T-helper 1 cell treated with Interleukin-12 subunit alpha and Interleukin-12 subunit beta and Interleukin-4 antibody, amounts not matched to agents 30 μg/mL and 1 μg/mL, for 36 hours (primary cell): ENCODE measurements around the gene RNASET2.
"Not testable (repeated sequence)": the region's sequence is repeated elsewhere in the genome, so short reads cannot be mapped to it uniquely, and the experiment has no call there.

Source experiments
- H3K27ac Mint-ChIP-seq: one replicate; pipeline ENCODE4 v1.8.0; 2021; ENCODE audit warnings: mild to moderate bottlenecking, mixed read lengths
- H3K27me3 Mint-ChIP-seq: one replicate; pipeline ENCODE4 v1.8.0; 2021; ENCODE audit warnings: low read depth, mixed read lengths
- H3K36me3 Mint-ChIP-seq: one replicate; pipeline ENCODE4 v1.8.0; 2021; ENCODE audit warnings: low read depth, mixed read lengths
- H3K4me1 Mint-ChIP-seq: one replicate; pipeline ENCODE4 v1.8.0; 2021; ENCODE audit warnings: low read depth, mixed read lengths
- H3K4me3 Mint-ChIP-seq: one replicate; pipeline ENCODE4 v1.8.0; 2021; ENCODE audit warnings: mild to moderate bottlenecking, moderate library complexity, mixed read lengths
- H3K9me3 Mint-ChIP-seq: one replicate; pipeline ENCODE4 v1.8.0; 2021; ENCODE audit warnings: mixed read lengths

Gene RNASET2

GRCh38 chr6:166914952-166915351, 41.4 kb downstream of the RNASET2 start:
- peaks cover 11% of the 10 kb centered on the region for H3K4me1 Mint-ChIP-seq
- H3K9me3 Mint-ChIP-seq, H3K27ac Mint-ChIP-seq, H3K4me3 Mint-ChIP-seq, H3K27me3 Mint-ChIP-seq: not testable (repeated sequence)
- H3K36me3 Mint-ChIP-seq, result peaks cover 15% of the 10 kb centered on the region

- H3K27ac Mint-ChIP-seq, result no peak overlapping the region
- no peak overlapping the region for H3K4me3 Mint-ChIP-seq
- no peaks in the 10 kb centered on the region for H3K27me3 Mint-ChIP-seq
- H3K4me1 Mint-ChIP-seq, result peaks cover 36% of the 10 kb centered on the region
- peaks cover 9% of the 10 kb centered on the region for H3K9me3 Mint-ChIP-seq
- peaks cover 19% of the 10 kb centered on the region for H3K36me3 Mint-ChIP-seq
Measured at GRCh38 chr6:166911248-166911677, 45.1 kb downstream of the RNASET2 start.

DNA sequence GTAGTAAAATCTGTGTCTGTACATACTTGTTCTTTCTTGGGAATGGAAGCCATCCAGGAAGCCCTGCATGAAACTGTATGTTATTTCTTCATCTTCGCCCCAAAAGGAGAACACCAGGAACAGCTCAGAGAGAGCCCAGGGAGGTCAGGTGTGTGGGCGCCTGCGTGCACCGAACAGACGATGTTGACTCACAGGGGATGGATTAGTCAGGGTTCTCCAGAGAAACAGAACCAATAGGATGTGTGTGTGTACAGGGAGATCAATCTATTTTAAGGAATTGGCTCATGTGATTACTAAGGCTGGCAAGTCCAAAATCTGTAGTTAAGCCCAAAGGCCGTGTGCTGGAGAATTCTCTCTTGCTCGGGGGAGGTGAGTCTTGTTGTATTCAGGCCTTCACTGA, 45.7 kb downstream of the RNASET2 start:
- Mint-ChIP-seq H3K27me3 (no peaks in the 10 kb centered on the region), H3K4me1 (peaks cover 36% of the 10 kb centered on the region), H3K27ac (peak overlapping the region; percentile 21), H3K36me3 (peaks cover 19% of the 10 kb centered on the region), H3K4me3 (no peak overlapping the region), H3K9me3 (peaks cover 9% of the 10 kb centered on the region)

GRCh38 chr6:166908811-166909210, 47.5 kb downstream of the RNASET2 start:
- Mint-ChIP-seq H3K36me3 (peaks cover 15% of the 10 kb centered on the region), H3K4me1 (peaks cover 36% of the 10 kb centered on the region), H3K4me3 (no peak overlapping the region), H3K9me3 (peaks cover 4% of the 10 kb centered on the region), H3K27ac (no peak overlapping the region), H3K27me3 (no peaks in the 10 kb centered on the region)

DNA sequence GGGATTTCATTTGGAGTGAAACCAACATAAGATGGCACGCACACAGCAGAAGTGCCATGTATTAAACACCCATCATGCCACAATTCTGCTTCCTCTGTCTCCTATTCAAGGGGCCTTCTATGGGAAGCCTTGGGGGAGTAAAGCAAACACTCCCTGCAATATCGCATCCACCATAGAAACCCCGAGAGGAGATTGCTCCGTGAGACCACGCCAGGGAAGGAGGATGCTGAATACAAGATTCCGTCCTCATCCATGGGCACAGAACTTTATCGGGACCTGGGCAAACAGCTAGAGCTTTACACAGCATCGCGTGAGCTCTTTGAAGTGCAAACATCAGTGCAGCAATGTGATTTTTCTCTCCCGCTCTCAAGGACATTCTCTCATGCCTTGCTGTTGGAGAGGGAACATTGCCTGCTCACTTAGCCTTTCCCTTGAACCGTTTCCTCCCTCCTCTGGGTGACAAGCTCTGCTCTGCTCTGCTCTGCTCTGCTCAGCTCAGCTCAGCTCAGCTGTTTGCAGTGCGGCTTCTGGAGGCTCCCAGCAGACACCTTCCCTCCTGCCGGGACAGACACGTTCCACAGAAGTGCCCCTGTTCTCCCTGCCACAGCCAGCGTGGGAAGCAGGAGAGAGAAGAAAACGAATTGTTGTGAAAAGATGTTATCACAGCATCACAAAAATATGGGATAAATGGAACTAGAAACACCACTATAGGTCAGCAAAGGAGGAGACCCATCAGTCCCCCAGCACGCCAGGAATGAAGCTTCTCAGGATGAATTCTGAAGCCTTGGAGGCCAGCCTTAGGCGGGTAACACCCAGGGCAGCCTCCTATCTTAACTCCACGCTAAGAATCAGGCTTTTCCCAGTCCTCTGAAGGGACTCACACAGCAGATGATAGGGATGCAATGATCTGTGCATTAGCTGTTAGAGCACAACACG, 48.2 kb downstream of the RNASET2 start:
- H3K4me1 Mint-ChIP-seq, result peaks cover 36% of the 10 kb centered on the region
- H3K4me3 Mint-ChIP-seq, result no peak overlapping the region
- H3K27ac Mint-ChIP-seq, result peak overlapping the region; percentile 69
- H3K27me3 Mint-ChIP-seq, result no peaks in the 10 kb centered on the region
- H3K9me3 Mint-ChIP-seq, result peaks cover 4% of the 10 kb centered on the region
- peaks cover 15% of the 10 kb centered on the region for H3K36me3 Mint-ChIP-seq

DNA sequence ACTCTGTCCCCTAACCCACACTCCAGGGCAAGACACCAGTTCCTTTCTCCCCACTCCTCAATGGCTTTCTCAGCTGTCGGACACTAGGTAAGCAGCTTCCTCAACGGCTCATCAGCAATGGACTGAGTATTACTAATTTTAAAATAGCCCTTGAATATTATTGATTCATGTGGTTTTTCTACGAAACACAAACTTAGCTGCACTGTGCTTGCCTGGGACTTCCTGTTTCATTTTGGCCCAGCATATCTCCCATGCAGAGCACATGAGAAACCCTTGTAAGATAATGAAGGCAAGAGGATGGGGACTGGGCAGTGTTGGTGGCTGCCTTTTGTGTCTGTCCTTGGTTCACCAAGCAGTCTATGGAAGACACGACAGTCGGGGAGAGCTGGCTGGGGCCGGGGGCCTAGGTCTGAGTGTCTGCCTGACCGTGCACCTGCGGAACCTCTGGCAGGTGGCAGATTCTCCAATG, 48.9 kb downstream of the RNASET2 start:
- Mint-ChIP-seq H3K27me3 (no peaks in the 10 kb centered on the region), H3K9me3 (peaks cover 4% of the 10 kb centered on the region), H3K4me3 (peak overlapping the region; percentile 43), H3K4me1 (peaks cover 36% of the 10 kb centered on the region), H3K27ac (peak overlapping the region; percentile 69), H3K36me3 (peaks cover 15% of the 10 kb centered on the region)

GRCh38 chr6:166906376-166907044, 49.8 kb downstream of the RNASET2 start:
- H3K36me3 Mint-ChIP-seq, result peaks cover 12% of the 10 kb centered on the region
- peaks cover 3% of the 10 kb centered on the region for H3K9me3 Mint-ChIP-seq
- peak overlapping the region; percentile 15 for H3K4me3 Mint-ChIP-seq
- H3K27ac Mint-ChIP-seq, result peak overlapping the region; percentile 69
- H3K4me1 Mint-ChIP-seq, result peaks cover 34% of the 10 kb centered on the region
- H3K27me3 Mint-ChIP-seq, result no peaks in the 10 kb centered on the region

- Mint-ChIP-seq H3K27me3 (no peaks in the 10 kb centered on the region), H3K9me3 (no peaks in the 10 kb centered on the region), H3K4me1 (peaks cover 27% of the 10 kb centered on the region), H3K4me3 (no peak overlapping the region), H3K36me3 (peaks cover 7% of the 10 kb centered on the region), H3K27ac (no peak overlapping the region)
Measured at GRCh38 chr6:166905505-166906134, 50.7 kb downstream of the RNASET2 start.

- Mint-ChIP-seq H3K4me1 (peaks cover 25% of the 10 kb centered on the region), H3K27me3 (no peaks in the 10 kb centered on the region), H3K27ac (no peak overlapping the region), H3K4me3 (no peak overlapping the region), H3K36me3 (peaks cover 4% of the 10 kb centered on the region), H3K9me3 (no peaks in the 10 kb centered on the region)
Measured at GRCh38 chr6:166905013-166905412, 51.3 kb downstream of the RNASET2 start.

DNA sequence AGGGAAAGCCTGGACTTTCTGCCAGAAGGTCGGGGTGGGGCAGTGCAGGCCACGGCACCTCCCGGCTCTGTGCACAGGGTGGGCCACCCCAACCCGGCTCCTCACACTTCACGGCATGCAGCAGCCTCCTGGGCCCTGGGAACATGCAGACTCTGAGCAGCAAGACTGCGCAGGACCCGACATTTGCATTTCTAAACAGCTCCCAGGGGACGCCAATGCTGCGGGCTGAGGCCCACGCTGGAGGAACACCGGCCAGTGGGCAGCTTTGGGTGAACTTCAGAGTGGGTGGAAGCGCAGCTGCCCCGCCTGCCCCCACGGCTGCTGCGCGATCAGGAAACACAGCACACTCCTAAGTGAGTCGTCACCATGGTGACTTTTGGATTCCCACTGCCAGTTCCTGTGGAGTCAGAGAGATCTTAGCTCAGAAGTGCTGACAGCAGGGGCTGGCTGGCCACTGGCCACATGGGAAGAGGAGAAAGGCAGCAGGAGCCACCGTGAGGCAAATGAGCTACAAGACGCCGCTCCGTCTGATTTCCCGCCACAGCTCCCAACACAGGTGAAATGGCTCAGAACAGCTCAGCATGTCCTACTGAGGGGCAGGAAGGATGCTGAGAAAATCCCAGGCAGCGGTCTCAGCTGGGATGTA, 52.1 kb downstream of the RNASET2 start:
- Mint-ChIP-seq H3K27ac (no peak overlapping the region), H3K4me1 (peaks cover 24% of the 10 kb centered on the region), H3K27me3 (no peaks in the 10 kb centered on the region), H3K4me3 (no peak overlapping the region), H3K9me3 (no peaks in the 10 kb centered on the region), H3K36me3 (peaks cover 4% of the 10 kb centered on the region)

DNA sequence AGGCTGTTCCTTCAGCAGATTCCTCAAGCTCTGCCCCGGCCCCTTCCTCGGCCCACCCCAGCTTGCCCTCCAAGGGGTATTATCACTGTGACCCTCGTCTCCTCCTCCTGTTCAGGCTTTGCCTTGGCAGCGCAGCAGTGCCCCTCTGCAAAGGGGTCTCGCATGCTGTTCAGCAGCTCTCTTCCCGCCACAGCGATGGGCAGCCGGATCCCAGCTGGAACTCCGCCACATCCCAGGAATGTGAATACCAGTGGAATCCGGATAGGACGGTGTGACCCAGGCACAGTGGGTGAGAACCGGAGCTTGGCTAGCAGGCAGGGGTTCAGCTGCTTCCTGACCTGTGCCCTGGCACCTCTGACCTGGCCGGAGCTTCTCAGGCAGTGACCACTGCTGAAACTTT, 52.9 kb downstream of the RNASET2 start:
- Mint-ChIP-seq H3K4me3 (no peak overlapping the region), H3K4me1 (peaks cover 17% of the 10 kb centered on the region), H3K27ac (no peak overlapping the region), H3K9me3 (no peaks in the 10 kb centered on the region), H3K36me3 (no peaks in the 10 kb centered on the region), H3K27me3 (no peaks in the 10 kb centered on the region)

GRCh38 chr6:166903027-166903426, 53.3 kb downstream of the RNASET2 start:
- Mint-ChIP-seq H3K4me3 (no peak overlapping the region), H3K27me3 (no peaks in the 10 kb centered on the region), H3K9me3 (no peaks in the 10 kb centered on the region), H3K4me1 (peaks cover 15% of the 10 kb centered on the region), H3K36me3 (no peaks in the 10 kb centered on the region), H3K27ac (no peak overlapping the region)

- Mint-ChIP-seq H3K27ac (no peak overlapping the region), H3K9me3 (no peaks in the 10 kb centered on the region), H3K4me1 (peaks cover 7% of the 10 kb centered on the region), H3K4me3 (no peak overlapping the region), H3K36me3 (no peaks in the 10 kb centered on the region), H3K27me3 (no peaks in the 10 kb centered on the region)
Measured at GRCh38 chr6:166902211-166902755, 54.1 kb downstream of the RNASET2 start.

- Mint-ChIP-seq H3K27me3 (no peaks in the 10 kb centered on the region), H3K9me3 (no peaks in the 10 kb centered on the region), H3K36me3 (no peaks in the 10 kb centered on the region), H3K4me1 (peaks cover under 1% of the 10 kb centered on the region), H3K27ac (no peak overlapping the region), H3K4me3 (no peak overlapping the region)
Measured at GRCh38 chr6:166901626-166902025, 54.7 kb downstream of the RNASET2 start.
